T-helper 1 cell treated with Interleukin-12 subunit alpha and Interleukin-12 subunit beta and Interleukin-4 antibody, amounts not matched to agents 30 μg/mL and 1 μg/mL, for 36 hours (primary cell): ENCODE data around the gene GALK1.

Experiments
- H3K27ac Mint-ChIP-seq: one replicate; pipeline ENCODE4 v1.8.0; 2021; ENCODE audit warnings: mild to moderate bottlenecking, mixed read lengths
- H3K27me3 Mint-ChIP-seq: one replicate; pipeline ENCODE4 v1.8.0; 2021; ENCODE audit warnings: low read depth, mixed read lengths
- H3K36me3 Mint-ChIP-seq: one replicate; pipeline ENCODE4 v1.8.0; 2021; ENCODE audit warnings: low read depth, mixed read lengths
- H3K4me1 Mint-ChIP-seq: one replicate; pipeline ENCODE4 v1.8.0; 2021; ENCODE audit warnings: low read depth, mixed read lengths
- H3K4me3 Mint-ChIP-seq: one replicate; pipeline ENCODE4 v1.8.0; 2021; ENCODE audit warnings: mild to moderate bottlenecking, moderate library complexity, mixed read lengths
- H3K9me3 Mint-ChIP-seq: one replicate; pipeline ENCODE4 v1.8.0; 2021; ENCODE audit warnings: mixed read lengths

GALK1 gene

DNA sequence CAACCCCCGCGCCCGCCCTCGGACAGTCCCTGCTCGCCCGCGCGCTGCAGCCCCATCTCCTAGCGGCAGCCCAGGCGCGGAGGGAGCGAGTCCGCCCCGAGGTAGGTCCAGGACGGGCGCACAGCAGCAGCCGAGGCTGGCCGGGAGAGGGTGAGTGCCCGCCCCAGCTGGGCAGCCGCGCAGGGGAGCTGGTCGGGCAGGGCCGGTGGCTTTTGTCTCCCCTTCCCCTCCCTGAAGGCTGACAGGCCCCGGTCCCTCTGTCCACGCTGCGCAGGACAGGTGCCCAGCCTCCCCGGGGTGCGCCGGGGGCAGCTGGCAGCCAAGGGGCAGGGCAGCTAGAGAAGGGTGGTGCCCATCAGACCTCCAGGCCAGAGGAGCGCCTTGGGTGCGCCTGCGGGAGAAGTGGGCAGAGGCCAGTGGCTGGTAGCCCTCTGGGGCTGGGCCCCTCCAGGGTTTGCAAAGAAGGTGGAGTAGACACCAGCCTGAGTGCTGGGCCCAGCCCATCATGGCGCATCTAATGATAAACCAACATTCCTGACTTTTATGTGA lies 43.5 kb downstream of the GALK1 start:
- Mint-ChIP-seq H3K36me3 (no peaks in the 10 kb centered on the region), H3K27me3 (peaks cover 26% of the 10 kb centered on the region), H3K4me3 (peak overlapping the region; percentile 31), H3K4me1 (peaks cover 4% of the 10 kb centered on the region), H3K27ac (no peak overlapping the region), H3K9me3 (no peaks in the 10 kb centered on the region)

DNA sequence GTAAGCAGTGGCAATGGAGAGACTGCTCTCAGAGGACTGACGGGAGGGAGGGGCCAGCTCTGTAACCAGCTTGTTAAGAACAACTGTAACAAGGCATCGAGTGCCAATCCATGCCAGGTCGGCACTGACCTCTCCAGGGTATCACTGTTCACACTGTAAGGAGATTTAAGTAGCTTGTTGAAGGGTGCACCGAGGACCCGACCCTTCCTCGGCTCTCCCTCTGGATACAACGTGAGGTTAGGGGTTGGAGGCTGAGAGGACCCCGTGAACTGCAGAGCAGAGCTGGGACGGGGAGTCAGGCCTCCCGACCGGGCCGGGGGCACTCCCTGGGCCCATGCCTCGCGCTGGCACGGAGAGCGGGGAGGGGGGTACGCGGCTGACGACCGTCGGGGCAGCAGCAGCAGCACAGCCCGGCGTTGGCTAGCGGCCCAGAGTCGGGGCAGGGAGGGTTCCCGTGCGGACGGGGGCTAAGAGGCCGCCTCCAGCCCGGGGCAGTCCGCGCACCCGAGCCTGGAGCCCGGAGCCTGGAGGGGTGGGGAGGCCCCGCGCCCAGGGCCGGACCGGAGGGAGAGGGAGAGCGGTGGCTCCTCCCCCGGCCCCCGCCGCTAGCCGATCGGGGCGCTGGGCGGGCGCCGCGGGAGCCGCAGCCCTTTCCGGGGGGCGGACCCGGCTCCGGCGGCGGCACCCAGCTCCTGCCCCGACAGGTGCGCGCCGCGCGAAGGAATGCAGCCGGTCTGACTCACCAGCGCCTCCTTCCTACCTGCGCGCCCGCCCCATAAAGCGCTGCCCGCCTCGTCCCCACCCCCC lies 44.1 kb downstream of the GALK1 start, which contains the start of gene ITGB4:
Gene ITGB4, plus strand, starts transcription at position 804 of the 807 bp plus-strand sequence. CDS start 3,245 bp downstream, outside the sequence.
- no peaks in the 10 kb centered on the region for H3K9me3 Mint-ChIP-seq
- H3K27me3 Mint-ChIP-seq, result peaks cover 31% of the 10 kb centered on the region
- H3K27ac Mint-ChIP-seq, result peak within 1 kb of the TSS; percentile 68
- H3K4me1 Mint-ChIP-seq, result peaks cover 4% of the 10 kb centered on the region
- H3K4me3 Mint-ChIP-seq, result peak within 1 kb of the TSS; percentile 81
- H3K36me3 Mint-ChIP-seq, result no peaks in the 10 kb centered on the region

DNA sequence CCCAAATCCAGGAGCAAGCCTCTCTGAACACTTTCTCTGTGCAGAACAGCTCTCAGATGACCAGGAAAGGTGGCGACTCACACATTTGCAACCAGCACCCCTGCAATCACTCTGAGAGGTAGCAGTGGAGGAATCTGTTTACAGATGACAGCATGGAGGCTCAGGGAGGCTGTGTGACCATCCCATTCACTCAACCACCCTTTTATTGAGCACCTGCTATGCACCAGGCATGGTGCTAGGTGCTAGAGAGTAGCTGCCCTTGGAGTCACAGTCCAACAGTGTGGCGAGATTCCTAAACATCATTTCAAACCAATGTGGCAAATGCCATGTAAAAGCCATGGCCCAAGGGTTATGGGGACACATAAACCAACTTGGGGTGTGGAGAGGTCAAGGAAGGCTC lies 45.3 kb downstream of the GALK1 start:
- H3K36me3 Mint-ChIP-seq, result no peaks in the 10 kb centered on the region
- H3K4me1 Mint-ChIP-seq, result peaks cover 4% of the 10 kb centered on the region
- H3K27ac Mint-ChIP-seq, result no peak overlapping the region
- H3K4me3 Mint-ChIP-seq, result peak overlapping the region; percentile 81
- peaks cover 31% of the 10 kb centered on the region for H3K27me3 Mint-ChIP-seq
- no peaks in the 10 kb centered on the region for H3K9me3 Mint-ChIP-seq

DNA sequence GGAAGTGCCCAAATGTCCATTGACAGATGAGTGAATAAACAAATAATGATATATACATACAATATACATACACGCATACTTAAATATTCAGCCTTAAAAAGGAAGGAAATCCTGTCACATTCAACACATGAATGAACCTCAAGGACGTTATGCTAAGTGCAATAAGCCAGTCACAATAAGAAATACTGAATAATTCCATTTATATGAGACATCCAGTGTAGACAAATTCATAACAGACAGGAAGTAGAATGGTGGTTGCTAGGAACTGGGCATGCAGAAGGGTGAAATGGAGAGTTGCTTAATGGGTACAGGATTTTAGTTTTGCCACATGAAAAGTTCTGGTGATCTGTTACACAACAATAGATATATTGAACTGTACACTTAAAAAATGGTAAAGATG lies 52.5 kb downstream of the GALK1 start:
- Mint-ChIP-seq H3K36me3 (peaks cover 7% of the 10 kb centered on the region), H3K9me3 (no peaks in the 10 kb centered on the region), H3K27me3 (peaks cover 9% of the 10 kb centered on the region), H3K27ac (no peak overlapping the region), H3K4me3 (no peak overlapping the region), H3K4me1 (no peaks in the 10 kb centered on the region)
